OCI-LY1 (cell line): ENCODE measurements around the gene ANO4.

ENCODE experiments used
- EZH2 ChIP-seq: fragments of 200-600 bp; sonication (generic), shearing (Covaris generic); IDR thresholded peaks from 2 replicates; pipeline ENCODE4 v1.8.0; 2017; ENCODE audit warnings: borderline replicate concordance, mixed run types, mild to moderate bottlenecking, antibody characterized with exemption, low read length, moderate library complexity, mixed read lengths
- TF ChIP-seq, protein P1 (sequence below): fragments of 200-600 bp; sonication (generic), shearing (Covaris generic); IDR thresholded peaks from 2 replicates; pipeline ENCODE4 v1.5.1; 2017; ENCODE audit warnings: mild to moderate bottlenecking, antibody characterized with exemption, low read length, moderate library complexity, mixed read lengths

DNA sequence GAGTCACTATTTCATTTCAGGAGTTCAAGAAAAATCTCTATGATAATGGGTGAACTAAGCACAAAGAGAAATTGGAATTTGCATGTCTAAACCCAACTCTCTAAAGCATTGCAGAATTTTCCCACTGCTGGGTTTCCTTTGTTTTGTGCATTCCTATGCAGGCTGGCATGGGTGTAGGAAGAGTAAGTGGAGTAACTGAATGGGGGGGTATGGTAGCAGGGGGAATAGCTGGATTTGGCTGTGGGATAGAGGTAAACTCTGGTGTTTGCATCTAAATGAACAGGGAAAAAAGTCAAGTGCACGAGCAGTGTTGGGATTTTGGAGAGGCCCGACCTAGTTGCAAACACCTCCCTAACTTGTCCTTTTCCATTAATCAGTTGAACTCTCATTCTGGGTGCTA, 159.1 kb downstream of the ANO4 start:
- TF ChIP-seq, protein P1, sequence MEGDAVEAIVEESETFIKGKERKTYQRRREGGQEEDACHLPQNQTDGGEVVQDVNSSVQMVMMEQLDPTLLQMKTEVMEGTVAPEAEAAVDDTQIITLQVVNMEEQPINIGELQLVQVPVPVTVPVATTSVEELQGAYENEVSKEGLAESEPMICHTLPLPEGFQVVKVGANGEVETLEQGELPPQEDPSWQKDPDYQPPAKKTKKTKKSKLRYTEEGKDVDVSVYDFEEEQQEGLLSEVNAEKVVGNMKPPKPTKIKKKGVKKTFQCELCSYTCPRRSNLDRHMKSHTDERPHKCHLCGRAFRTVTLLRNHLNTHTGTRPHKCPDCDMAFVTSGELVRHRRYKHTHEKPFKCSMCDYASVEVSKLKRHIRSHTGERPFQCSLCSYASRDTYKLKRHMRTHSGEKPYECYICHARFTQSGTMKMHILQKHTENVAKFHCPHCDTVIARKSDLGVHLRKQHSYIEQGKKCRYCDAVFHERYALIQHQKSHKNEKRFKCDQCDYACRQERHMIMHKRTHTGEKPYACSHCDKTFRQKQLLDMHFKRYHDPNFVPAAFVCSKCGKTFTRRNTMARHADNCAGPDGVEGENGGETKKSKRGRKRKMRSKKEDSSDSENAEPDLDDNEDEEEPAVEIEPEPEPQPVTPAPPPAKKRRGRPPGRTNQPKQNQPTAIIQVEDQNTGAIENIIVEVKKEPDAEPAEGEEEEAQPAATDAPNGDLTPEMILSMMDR, result no peak
- TF ChIP-seq EZH2, result no peak
